K562 (cell line): ENCODE measurements around the gene AKAP7. TPM values are rescaled to one million over a fixed set of nuclear protein-coding genes. Genes with fewer than 3 reads are reported as not detected.

Experiments
- ATAC-seq: fragments of 200-7000 bp; cut with Tn5 transposase; 3 replicates; pipeline ENCODE4 v1.9.1; 2020; ENCODE audit warnings: moderate library complexity
- BruUV-seq: library from RNA; stranded (reverse); fragments of 400-500 nt; replicated peaks from 2 replicates; lab custom pipeline; 2021; lab: Mats Ljungman, UMichigan
- CTCF ChIA-PET: fragments of 300-600 bp; formaldehyde crosslinking; extraction: SDS; loops from one replicate; lab custom pipeline; 2021; ENCODE audit warnings: low intra/inter-chr PET ratio; lab: Yijun Ruan, JAX
- POLR2A ChIA-PET: fragments of 300-600, 350-650 bp; sonication (Branson Sonifier 250); formaldehyde crosslinking; extraction: SDS; loops from one replicate; lab custom pipeline; 2021; ENCODE audit warnings: antibody characterized with exemption, inconsistent platforms; lab: Yijun Ruan, JAX
- DNase-seq, 4 experiments: peaks; one replicate each; pipeline versions ENCODE4 v3.0.0 to v3.0.0-alpha.2; 2011 to 2018; ENCODE audit warnings: low spot score in 3 of 4, mixed read lengths in 3 of 4; ENCODE audit errors: extremely low read depth in 1 of 4
- FAIRE-seq: peaks from 2 replicates; lab custom pipeline; 2011; peaks lifted over from hg19 to GRCh38; lab: Jason Lieb, UNC
- H2AFZ ChIP-seq: 2 replicates; pipeline ENCODE4 v1.6.0; 2011; ENCODE audit warnings: low read depth, low read length, control low read depth, inconsistent platforms
- H3K27ac ChIP-seq: fragments of 200-600 bp; 3 replicates; pipeline ENCODE4 v1.8.0; 2011; ENCODE audit warnings: low read depth, mild to moderate bottlenecking, control low read depth, inconsistent platforms, low read length, moderate library complexity, mixed read lengths; ENCODE audit errors: extremely low read depth
- H3K27me3 ChIP-seq, 2 experiments: fragments of 300-600 bp in 1 of 2; 2 replicates in 1 of 2; 3 replicates in 1 of 2; pipeline versions ENCODE4 v1.6.0 to v1.8.0; 2011; ENCODE audit warnings: inconsistent platforms in 2 of 2, low read length in 2 of 2, mild to moderate bottlenecking in 1 of 2, mixed read lengths in 1 of 2, moderate library complexity in 1 of 2; ENCODE audit not compliant: control insufficient read depth in 2 of 2, insufficient read depth in 2 of 2
- H3K36me3 ChIP-seq: fragments of 300-600 bp; 3 replicates; pipeline ENCODE4 v1.8.0; 2011; ENCODE audit warnings: mild to moderate bottlenecking, low read length, inconsistent platforms; ENCODE audit not compliant: control insufficient read depth, insufficient read depth
- H3K4me1 ChIP-seq, 2 experiments: fragments of 200-600 bp in 1 of 2; replicated peaks in 1 of 2; 2 replicates in 1 of 2; 3 replicates in 1 of 2; pipeline versions ENCODE4 v1.5.1 to v1.8.0; 2011; ENCODE audit warnings: inconsistent platforms in 2 of 2, low read length in 2 of 2, mild to moderate bottlenecking in 1 of 2, mixed read lengths in 1 of 2, moderate library complexity in 1 of 2; ENCODE audit not compliant: control insufficient read depth in 2 of 2, insufficient read depth in 2 of 2
- H3K4me2 ChIP-seq: 2 replicates; pipeline ENCODE4 v1.6.1; 2011; ENCODE audit warnings: low read length, control low read depth, inconsistent platforms, mixed read lengths; ENCODE audit not compliant: insufficient read depth
- H3K4me3 ChIP-seq: fragments of 200-600 bp; sonication (generic), shearing (Covaris generic); 2 replicates; pipeline ENCODE4 v1.5.1; 2016; ENCODE audit warnings: control low read depth, inconsistent platforms
- H3K79me2 ChIP-seq: fragments of 200-600 bp; 3 replicates; pipeline ENCODE4 v1.8.0; 2011; ENCODE audit warnings: low read length, inconsistent platforms; ENCODE audit not compliant: control insufficient read depth, insufficient read depth
- H3K9ac ChIP-seq, 2 experiments: 2 replicates each; pipeline versions ENCODE4 v1.6.0 to v1.6.1; 2011; ENCODE audit warnings: low read depth in 2 of 2, low read length in 2 of 2, control low read depth in 1 of 2, inconsistent platforms in 1 of 2, mild to moderate bottlenecking in 1 of 2, mixed read lengths in 1 of 2; ENCODE audit not compliant: insufficient read depth in 1 of 2
- H3K9me1 ChIP-seq: one replicate; pipeline ENCODE4 v1.6.0; 2011; ENCODE audit warnings: inconsistent platforms, mild to moderate bottlenecking, low read length, moderate library complexity; ENCODE audit not compliant: control insufficient read depth, insufficient read depth
- H3K9me3 ChIP-seq: replicated peaks from 2 replicates; pipeline ENCODE4 v1.5.1; 2011; ENCODE audit warnings: low read depth, low read length, inconsistent platforms; ENCODE audit not compliant: control insufficient read depth, insufficient read depth
- H4K20me1 ChIP-seq: replicated peaks from 2 replicates; pipeline ENCODE4 v1.6.1; 2011; ENCODE audit warnings: low read length, inconsistent platforms, mixed read lengths; ENCODE audit not compliant: control insufficient read depth, insufficient read depth
- ASH1L ChIP-seq: fragments of 450-650 bp; IDR thresholded peaks from 2 replicates; pipeline ENCODE4 v1.6.1; 2018; ENCODE audit warnings: borderline replicate concordance, mild to moderate bottlenecking, low read depth; ENCODE audit not compliant: partially characterized antibody
- FOXK1 ChIP-seq: sonication (generic); formaldehyde crosslinking; IDR thresholded peaks from 2 replicates; pipeline ENCODE4 v1.8.0; 2022; ENCODE audit warnings: missing genetic modification reagents, mild to moderate bottlenecking, borderline replicate concordance
- IRF2 ChIP-seq: sonication (generic); formaldehyde crosslinking; IDR thresholded peaks from 2 replicates; pipeline ENCODE4 v1.8.1; 2022; ENCODE audit warnings: mild to moderate bottlenecking, missing genetic modification reagents
- POLR2AphosphoS5 ChIP-seq: IDR thresholded peaks from 2 replicates; pipeline ENCODE4 v1.6.1; 2011; ENCODE audit warnings: mild to moderate bottlenecking, low read depth, low read length, moderate library complexity; ENCODE audit not compliant: control insufficient read depth, insufficient read depth
- POLR2B ChIP-seq: fragments of 450-650 bp; IDR thresholded peaks from 2 replicates; pipeline ENCODE4 v1.6.1; 2018; ENCODE audit warnings: low read depth; ENCODE audit not compliant: partially characterized antibody
- RBM14 ChIP-seq: fragments of 200-400 bp; formaldehyde crosslinking; IDR thresholded peaks from 2 replicates; pipeline ENCODE4 v1.6.1; 2018; ENCODE audit warnings: low read depth, mild to moderate bottlenecking, low read length, moderate library complexity, borderline replicate concordance; ENCODE audit not compliant: insufficient read depth
- SMAD4 ChIP-seq: fragments of 250-450 bp; sonication (Bioruptor Pico); conservative IDR thresholded peaks from 2 replicates; pipeline ENCODE4 v1.8.0; 2021; ENCODE audit warnings: inconsistent platforms, mild to moderate bottlenecking, moderate library complexity
- TCF7 ChIP-seq: sonication (generic); IDR thresholded peaks from 2 replicates; pipeline ENCODE4 v1.6.1; 2016; ENCODE audit warnings: antibody characterized with exemption, borderline replicate concordance
- ZNF140 ChIP-seq: fragments of 250-450 bp; sonication (Bioruptor Pico); IDR thresholded peaks from 2 replicates; pipeline ENCODE4 v1.8.0; 2021; ENCODE audit warnings: moderate library complexity, mild to moderate bottlenecking, inconsistent platforms
- ZNF217 ChIP-seq: sonication (generic); formaldehyde crosslinking; IDR thresholded peaks from 2 replicates; pipeline ENCODE4 v1.8.0; 2022; ENCODE audit warnings: mild to moderate bottlenecking, missing genetic modification reagents
- WGBS: fragments of 100-300 bp; shearing (Covaris generic); methylation state at CpG from one replicate; pipeline ENCODE4 v1.1.6; 2016; ENCODE audit warnings: low coverage, mixed read lengths; ENCODE audit not compliant: insufficient coverage; ENCODE audit errors: missing lambda C conversion rate; 5-methylcytosine and 5-hydroxymethylcytosine counted together
- in situ Hi-C: fragments of 300-500 bp; cut with MboI; formaldehyde crosslinking; loops from 4 replicates; pipeline ENCODE4 v1.15.0; 2018; ENCODE audit warnings: inconsistent platforms, mixed read lengths
- intact Hi-C: fragments of 100-400 bp; cut with micrococcal nuclease; formaldehyde crosslinking; loops from 2 replicates; pipeline ENCODE4 v1.14.2; 2022
- polyA plus RNA-seq, 8 experiments: library from polyadenylated mRNA; depleted of rRNA in 4 of 8; stranded (reverse) in 5 of 8; unstranded in 3 of 8; fragments of >200 nt; fragmentation: Nextera tagmentation in 2 of 8; fragmentation: Illumina TruSeq in 1 of 8; extraction: Ambion mirVana in 2 of 8; extraction: Trizol in 1 of 8; gene quantifications; 2 replicates each; pipeline versions ENCODE4 v1.2.1 to v1.2.3, GENCODE V29; 2011 to 2014; ENCODE audit warnings: inconsistent platforms in 1 of 8, missing spikeins in 1 of 8
- total RNA-seq, 7 experiments: library from RNA; depleted of rRNA in 6 of 7; stranded (reverse); fragments of >200 nt in 6 of 7; fragmentation: Illumina TruSeq in 2 of 7; extraction: Trizol in 2 of 7; gene quantifications; 2 replicates each; pipeline versions ENCODE4 v1.2.1 to v1.2.3, GENCODE V29; 2011 to 2021; ENCODE audit warnings: low replicate concordance in 1 of 7
- TF ChIP-seq, protein P1 (sequence below): fragments of 450-650 bp; IDR thresholded peaks from 2 replicates; pipeline ENCODE4 v1.6.1; 2016; ENCODE audit warnings: borderline replicate concordance

Gene AKAP7
- total and polyA plus RNA-seq, 9 of the 15 experiments (the other 6 are each of a cell fraction or from before 2014, with no cell fraction given), result 0.82 to 2.6 (median 1.6) TPM

GRCh38 chr6:131268303-131268702, 133.0 kb downstream of the AKAP7 start:
- TF ChIP-seq, protein P1, sequence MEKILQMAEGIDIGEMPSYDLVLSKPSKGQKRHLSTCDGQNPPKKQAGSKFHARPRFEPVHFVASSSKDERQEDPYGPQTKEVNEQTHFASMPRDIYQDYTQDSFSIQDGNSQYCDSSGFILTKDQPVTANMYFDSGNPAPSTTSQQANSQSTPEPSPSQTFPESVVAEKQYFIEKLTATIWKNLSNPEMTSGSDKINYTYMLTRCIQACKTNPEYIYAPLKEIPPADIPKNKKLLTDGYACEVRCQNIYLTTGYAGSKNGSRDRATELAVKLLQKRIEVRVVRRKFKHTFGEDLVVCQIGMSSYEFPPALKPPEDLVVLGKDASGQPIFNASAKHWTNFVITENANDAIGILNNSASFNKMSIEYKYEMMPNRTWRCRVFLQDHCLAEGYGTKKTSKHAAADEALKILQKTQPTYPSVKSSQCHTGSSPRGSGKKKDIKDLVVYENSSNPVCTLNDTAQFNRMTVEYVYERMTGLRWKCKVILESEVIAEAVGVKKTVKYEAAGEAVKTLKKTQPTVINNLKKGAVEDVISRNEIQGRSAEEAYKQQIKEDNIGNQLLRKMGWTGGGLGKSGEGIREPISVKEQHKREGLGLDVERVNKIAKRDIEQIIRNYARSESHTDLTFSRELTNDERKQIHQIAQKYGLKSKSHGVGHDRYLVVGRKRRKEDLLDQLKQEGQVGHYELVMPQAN, result no peak
- TF ChIP-seq IRF2 (CRISPR knock-in tag), result no peak
- TF ChIP-seq RBM14, result no peak
- no peak for TF ChIP-seq POLR2B
- TF ChIP-seq ASH1L, result no peak
- TF ChIP-seq ZNF217 (CRISPR knock-in tag), result no peak
- no peak for TF ChIP-seq SMAD4 (CRISPR knock-in tag)
- TF ChIP-seq TCF7, result no peak
- TF ChIP-seq POLR2AphosphoS5, result no peak
- no peak for TF ChIP-seq FOXK1 (CRISPR knock-in tag)
- no peak for TF ChIP-seq ZNF140 (CRISPR knock-in tag)
- H4K20me1 ChIP-seq, result no peaks in the 10 kb centered on the region
- H3K9me3 ChIP-seq, result no peaks in the 10 kb centered on the region
- no peak overlapping the region for H3K4me3 ChIP-seq
- DNase-seq, result no peak
- H3K9me1 ChIP-seq, result no peaks in the 10 kb centered on the region
- no peak overlapping the region for H3K9ac ChIP-seq
- in situ Hi-C loops (no loop called here), intact Hi-C loops (no loop called here)
- H2AFZ ChIP-seq, result no peak overlapping the region
- 4% methylated on average over 5 of the region's 5 CpGs for WGBS
- no peak overlapping the region for H3K4me2 ChIP-seq
- H3K79me2 ChIP-seq, result no peaks in the 10 kb centered on the region
- no peak for FAIRE-seq
- CTCF ChIA-PET, result no interaction called here
- no peaks in the 10 kb centered on the region for H3K27me3 ChIP-seq
- H3K36me3 ChIP-seq, result no peaks in the 10 kb centered on the region
- BruUV-seq, result no TSS peak
- H3K4me1 ChIP-seq, result no peaks in the 10 kb centered on the region
- ATAC-seq, result no peak
- POLR2A ChIA-PET, result no interaction called here
- no peak overlapping the region for H3K27ac ChIP-seq
